ENCODE measurements around the gene CST6.

CST6 gene

DNA sequence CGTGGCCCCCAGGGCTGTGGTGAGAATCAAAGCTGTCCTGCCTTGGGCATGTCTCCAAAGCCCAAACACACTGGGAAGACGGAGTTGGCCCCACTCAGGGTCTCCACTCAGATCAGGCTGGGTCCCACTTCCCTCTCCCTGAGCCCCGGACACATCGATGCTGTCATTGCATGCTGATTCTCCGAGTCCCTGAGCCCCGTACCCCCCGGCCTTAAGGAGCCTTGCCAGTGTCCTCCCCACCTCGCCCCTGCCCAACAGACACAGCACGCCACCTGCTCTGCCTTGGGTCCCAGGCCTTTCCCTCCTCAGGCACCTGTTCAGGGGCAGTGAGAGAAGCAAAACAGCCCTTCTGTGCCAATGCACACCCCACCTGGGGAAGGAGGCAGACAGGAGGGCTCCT is 24.5 kb upstream of the CST6 start:
- H3K27me3 ChIP-seq (replicated peaks; ENCODE audit: control insufficient read depth, insufficient read depth, low read length, poor library complexity, severe bottlenecking), result no peaks in the 10 kb centered on the region
- DNase-seq, result no peak
- no peaks in the 10 kb centered on the region for H3K4me1 ChIP-seq (ENCODE audit: control insufficient read depth, insufficient read depth, low read length, poor library complexity, severe bottlenecking)
- no peaks in the 10 kb centered on the region for H3K9me3 ChIP-seq (ENCODE audit: control insufficient read depth, low read length)
- no peaks in the 10 kb centered on the region for H3K36me3 ChIP-seq (ENCODE audit: control insufficient read depth, insufficient read depth, low read length)
- no peak overlapping the region for H3K4me3 ChIP-seq (ENCODE audit: insufficient read depth, low read depth, low read length, poor library complexity, severe bottlenecking)
- no peak overlapping the region for H3K27ac ChIP-seq (ENCODE audit: insufficient read depth, low read length, poor library complexity, severe bottlenecking)

DNA sequence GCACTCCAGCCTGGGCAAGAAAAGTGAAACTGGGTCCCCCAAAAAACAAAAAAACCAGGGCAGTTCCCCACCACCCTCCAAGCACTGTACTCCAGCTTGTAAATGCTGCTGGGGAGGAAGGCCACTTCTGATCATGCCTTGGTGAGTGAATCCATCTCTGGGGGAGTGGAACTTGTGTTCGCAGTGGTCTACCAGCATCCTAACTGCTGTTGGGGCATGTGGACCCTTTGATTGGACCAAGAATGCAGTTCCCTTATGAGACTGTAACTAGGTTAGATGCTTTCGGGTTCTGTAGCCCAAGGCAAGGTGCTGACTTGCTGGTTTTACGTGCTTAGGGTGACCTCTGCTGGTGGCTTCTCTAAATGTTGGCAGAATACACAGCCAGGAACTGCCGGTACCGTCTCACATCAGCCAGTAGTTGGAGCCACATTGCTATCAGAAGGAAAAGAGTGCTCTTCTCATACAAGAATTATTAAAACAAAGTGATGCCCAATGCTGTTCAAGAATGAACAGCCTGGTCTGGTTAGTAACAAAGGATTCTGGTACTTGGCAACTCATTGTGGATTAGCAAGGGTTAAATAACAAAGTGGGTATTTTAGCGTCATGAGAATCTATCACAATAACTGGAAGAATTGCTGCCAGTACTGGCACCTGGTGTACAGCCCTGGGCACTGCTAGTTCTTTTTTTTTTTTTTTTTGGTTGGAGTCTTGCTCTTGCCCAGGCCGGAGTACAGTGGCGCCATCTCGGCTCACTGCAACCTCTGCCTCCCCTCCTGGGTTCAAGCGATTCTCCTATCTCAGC is 22.8 kb upstream of the CST6 start:
- H3K4me3 ChIP-seq (ENCODE audit: insufficient read depth, low read depth, low read length, poor library complexity, severe bottlenecking), result no peak overlapping the region

DNA sequence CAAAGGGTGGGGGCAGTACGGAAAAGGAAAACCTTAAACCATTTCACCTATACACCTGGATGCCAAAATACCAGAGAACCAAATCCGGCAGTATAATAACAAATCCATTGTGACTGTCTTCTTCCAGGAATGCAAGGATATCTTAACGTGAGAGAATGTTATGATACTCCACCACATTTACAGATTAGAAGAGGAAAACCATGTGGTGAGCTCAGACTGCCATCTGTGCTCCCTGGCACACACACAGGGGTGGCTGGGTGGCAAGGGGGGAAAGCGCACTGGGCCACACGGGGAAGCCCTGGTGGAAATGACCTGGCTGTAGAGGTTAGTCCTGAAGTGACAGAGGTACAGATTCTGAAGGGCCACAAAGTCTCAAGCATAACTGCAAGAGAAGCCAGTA is 19.8 kb upstream of the CST6 start:
- Histone ChIP-seq H3K9me3 (ENCODE audit: control insufficient read depth, low read length) (no peaks in the 10 kb centered on the region), H3K4me3 (ENCODE audit: insufficient read depth, low read depth, low read length, poor library complexity, severe bottlenecking) (no peak overlapping the region), H3K27ac (ENCODE audit: insufficient read depth, low read length, poor library complexity, severe bottlenecking) (no peak overlapping the region), H3K27me3 (replicated peaks; ENCODE audit: control insufficient read depth, insufficient read depth, low read length, poor library complexity, severe bottlenecking) (no peaks in the 10 kb centered on the region), H3K4me1 (ENCODE audit: control insufficient read depth, insufficient read depth, low read length, poor library complexity, severe bottlenecking) (no peaks in the 10 kb centered on the region), H3K36me3 (ENCODE audit: control insufficient read depth, insufficient read depth, low read length) (peaks cover 2% of the 10 kb centered on the region)
- no peak for DNase-seq

More for the DNA sequence above, 22.8 kb upstream of the CST6 start:
- H3K27ac ChIP-seq (ENCODE audit: insufficient read depth, low read length, poor library complexity, severe bottlenecking), result no peak overlapping the region
- no peaks in the 10 kb centered on the region for H3K27me3 ChIP-seq (replicated peaks; ENCODE audit: control insufficient read depth, insufficient read depth, low read length, poor library complexity, severe bottlenecking)
- no peaks in the 10 kb centered on the region for H3K9me3 ChIP-seq (ENCODE audit: control insufficient read depth, low read length)
- peak; percentile 80 to 87 (median 81) for DNase-seq
- H3K4me1 ChIP-seq (ENCODE audit: control insufficient read depth, insufficient read depth, low read length, poor library complexity, severe bottlenecking), result no peaks in the 10 kb centered on the region
- no peaks in the 10 kb centered on the region for H3K36me3 ChIP-seq (ENCODE audit: control insufficient read depth, insufficient read depth, low read length)

DNA sequence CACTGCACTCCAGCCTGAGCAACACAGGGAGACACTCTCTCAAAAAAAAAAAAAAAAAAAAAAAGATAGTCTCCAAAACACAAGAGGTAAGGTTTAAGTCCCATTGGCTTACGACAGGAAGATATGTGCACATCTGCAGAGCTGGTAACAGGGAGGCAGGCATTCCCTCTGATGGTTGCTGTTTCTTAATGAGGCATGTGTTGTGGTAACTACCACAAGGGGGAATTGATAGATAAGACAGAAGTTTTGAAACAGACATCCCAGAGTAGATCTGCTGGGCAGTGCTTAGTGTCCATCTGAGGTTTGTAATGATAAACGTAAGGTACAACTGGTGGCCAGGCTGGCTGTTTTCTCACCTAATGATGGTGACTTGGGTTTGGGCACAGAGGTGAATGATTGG is 14.5 kb upstream of the CST6 start:
- Histone ChIP-seq H3K4me1 (ENCODE audit: control insufficient read depth, insufficient read depth, low read length, poor library complexity, severe bottlenecking) (peaks cover 5% of the 10 kb centered on the region), H3K27ac (ENCODE audit: insufficient read depth, low read length, poor library complexity, severe bottlenecking) (no peak overlapping the region), H3K36me3 (ENCODE audit: control insufficient read depth, insufficient read depth, low read length) (peaks cover 35% of the 10 kb centered on the region), H3K27me3 (replicated peaks; ENCODE audit: control insufficient read depth, insufficient read depth, low read length, poor library complexity, severe bottlenecking) (no peaks in the 10 kb centered on the region), H3K9me3 (ENCODE audit: control insufficient read depth, low read length) (no peaks in the 10 kb centered on the region), H3K4me3 (ENCODE audit: insufficient read depth, low read depth, low read length, poor library complexity, severe bottlenecking) (no peak overlapping the region)
- no peak for DNase-seq

DNA sequence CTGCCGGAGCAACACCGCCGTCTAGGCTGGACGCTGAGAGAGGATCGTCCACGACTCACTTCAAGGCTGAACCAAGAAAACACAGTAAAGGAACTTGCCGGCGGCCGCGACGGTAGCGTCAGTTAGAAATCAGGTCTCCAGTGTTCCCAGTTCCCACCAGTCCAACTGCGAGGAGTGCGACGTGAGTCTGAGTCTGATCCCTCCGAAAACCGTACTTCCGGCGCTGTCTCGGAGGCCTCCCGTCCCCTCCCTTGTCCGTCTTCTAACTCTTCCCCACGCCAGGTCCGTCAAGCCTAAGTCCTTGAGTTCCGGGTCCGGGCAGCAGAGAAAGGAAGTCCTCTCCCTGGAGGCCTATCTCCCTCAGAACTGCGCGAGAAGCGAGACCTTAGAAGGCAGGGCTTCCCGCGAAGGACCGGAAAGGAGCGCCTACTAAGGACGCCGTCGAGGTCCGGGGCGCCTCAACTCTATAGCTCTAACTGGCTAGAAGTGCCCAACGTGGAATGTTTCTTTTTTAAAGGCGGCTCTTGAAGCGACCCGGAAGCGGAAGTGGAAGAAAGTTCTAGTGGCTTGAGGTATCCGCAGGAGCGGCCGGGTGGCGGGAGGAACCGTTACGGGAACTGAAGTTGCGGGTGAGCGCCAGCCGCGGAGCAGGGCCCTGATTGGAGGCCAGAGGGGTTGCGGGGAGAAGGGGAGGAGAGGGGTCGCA is 9.7 kb upstream of the CST6 start, which contains the start of the genes BANF1 and EIF1AD:
Gene BANF1, plus strand, starts transcription at position 562 of the 706 bp plus-strand sequence. CDS start 748 bp downstream, outside the sequence.
Gene EIF1AD, minus strand, starts transcription at position 216 of the 706 bp plus-strand sequence. CDS start 1,768 bp downstream, outside the sequence.
- Histone ChIP-seq H3K4me3 (ENCODE audit: insufficient read depth, low read depth, low read length, poor library complexity, severe bottlenecking) (peak within 1 kb of the TSS; percentile 66), H3K27me3 (replicated peaks; ENCODE audit: control insufficient read depth, insufficient read depth, low read length, poor library complexity, severe bottlenecking) (no peaks in the 10 kb centered on the region), H3K36me3 (ENCODE audit: control insufficient read depth, insufficient read depth, low read length) (peaks cover 42% of the 10 kb centered on the region), H3K4me1 (ENCODE audit: control insufficient read depth, insufficient read depth, low read length, poor library complexity, severe bottlenecking) (peaks cover 9% of the 10 kb centered on the region), H3K27ac (ENCODE audit: insufficient read depth, low read length, poor library complexity, severe bottlenecking) (peak within 1 kb of the TSS; percentile 80), H3K9me3 (ENCODE audit: control insufficient read depth, low read length) (no peaks in the 10 kb centered on the region)
- peak; percentile 82 to 92 (median 91) for DNase-seq

DNA sequence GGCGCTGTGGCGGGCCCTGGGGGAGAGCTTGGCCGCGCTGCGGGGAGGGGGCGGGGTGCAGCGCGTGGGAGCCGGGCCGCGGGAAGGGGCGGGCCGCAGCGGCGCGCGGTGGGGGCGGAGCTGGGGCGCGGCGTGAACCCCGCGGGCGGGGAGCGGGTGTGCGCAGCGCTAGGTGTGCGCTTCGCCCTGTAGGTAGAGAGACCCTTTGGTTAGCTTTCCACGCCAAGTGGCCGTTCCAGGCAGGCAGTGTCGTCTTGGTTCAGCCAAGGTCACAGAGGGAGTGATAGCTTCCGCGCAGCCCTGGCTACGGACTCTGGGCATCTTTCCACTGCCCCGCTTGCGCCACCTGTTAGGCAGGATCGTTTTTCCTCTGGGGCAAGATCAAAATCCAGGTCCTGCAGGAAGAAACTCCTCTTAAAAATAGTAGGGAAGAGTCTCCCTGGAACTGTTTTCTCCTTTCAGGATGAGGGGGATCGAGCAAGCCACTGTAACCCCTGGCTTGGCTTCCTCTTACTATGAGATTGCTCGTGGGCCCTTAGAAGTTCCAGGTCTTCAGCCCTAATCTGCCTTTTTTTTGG is 9.1 kb upstream of the CST6 start:
- peak overlapping the region; percentile 66 for H3K4me3 ChIP-seq (ENCODE audit: insufficient read depth, low read depth, low read length, poor library complexity, severe bottlenecking)
- peaks cover 9% of the 10 kb centered on the region for H3K4me1 ChIP-seq (ENCODE audit: control insufficient read depth, insufficient read depth, low read length, poor library complexity, severe bottlenecking)
- peaks cover 36% of the 10 kb centered on the region for H3K36me3 ChIP-seq (ENCODE audit: control insufficient read depth, insufficient read depth, low read length)
- no peaks in the 10 kb centered on the region for H3K9me3 ChIP-seq (ENCODE audit: control insufficient read depth, low read length)
- no peaks in the 10 kb centered on the region for H3K27me3 ChIP-seq (replicated peaks; ENCODE audit: control insufficient read depth, insufficient read depth, low read length, poor library complexity, severe bottlenecking)
- DNase-seq, result no peak
- H3K27ac ChIP-seq (ENCODE audit: insufficient read depth, low read length, poor library complexity, severe bottlenecking), result peak overlapping the region; percentile 80

DNA sequence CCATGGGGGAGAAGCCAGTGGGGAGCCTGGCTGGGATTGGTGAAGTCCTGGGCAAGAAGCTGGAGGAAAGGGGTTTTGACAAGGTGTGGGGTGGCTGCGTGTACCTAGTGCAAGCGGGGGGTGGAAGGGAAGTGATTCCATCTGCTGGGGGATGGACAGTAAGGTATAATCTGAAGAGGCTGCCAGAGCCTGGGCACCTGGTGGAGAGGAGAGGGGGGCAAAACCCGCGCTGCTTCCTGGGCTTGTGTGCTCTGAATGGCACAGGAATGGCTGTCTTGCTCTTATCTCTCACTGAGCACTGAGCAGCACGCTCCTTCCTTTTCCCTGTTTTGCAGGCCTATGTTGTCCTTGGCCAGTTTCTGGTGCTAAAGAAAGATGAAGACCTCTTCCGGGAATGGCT is 8.5 kb upstream of the CST6 start:
- peaks cover 31% of the 10 kb centered on the region for H3K36me3 ChIP-seq (ENCODE audit: control insufficient read depth, insufficient read depth, low read length)
- H3K9me3 ChIP-seq (ENCODE audit: control insufficient read depth, low read length), result no peaks in the 10 kb centered on the region
- DNase-seq, result no peak
- H3K4me3 ChIP-seq (ENCODE audit: insufficient read depth, low read depth, low read length, poor library complexity, severe bottlenecking), result no peak overlapping the region
- no peaks in the 10 kb centered on the region for H3K27me3 ChIP-seq (replicated peaks; ENCODE audit: control insufficient read depth, insufficient read depth, low read length, poor library complexity, severe bottlenecking)
- H3K27ac ChIP-seq (ENCODE audit: insufficient read depth, low read length, poor library complexity, severe bottlenecking), result peak overlapping the region; percentile 80
- peaks cover 9% of the 10 kb centered on the region for H3K4me1 ChIP-seq (ENCODE audit: control insufficient read depth, insufficient read depth, low read length, poor library complexity, severe bottlenecking)

DNA sequence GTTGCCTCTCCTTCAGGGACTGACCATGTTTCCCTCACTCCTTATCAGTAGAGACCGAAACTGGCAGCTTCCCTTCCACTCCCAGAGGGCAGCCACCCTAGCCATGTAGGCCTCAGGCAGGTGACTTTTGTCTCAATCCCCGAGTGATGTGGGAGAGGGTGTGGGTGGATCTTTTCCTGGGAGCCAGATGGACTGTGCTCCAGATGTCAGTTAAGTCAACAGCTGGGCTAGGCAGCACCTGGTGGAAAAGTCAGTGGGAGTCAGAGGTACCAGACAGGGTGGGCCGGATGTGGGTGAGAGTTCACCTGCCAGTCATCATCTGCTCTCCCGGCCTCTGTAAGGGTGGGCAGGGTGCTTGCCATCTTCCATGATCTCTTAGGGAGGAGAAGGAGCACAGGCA is 7.6 kb upstream of the CST6 start:
- Histone ChIP-seq H3K27me3 (replicated peaks; ENCODE audit: control insufficient read depth, insufficient read depth, low read length, poor library complexity, severe bottlenecking) (no peaks in the 10 kb centered on the region), H3K4me3 (ENCODE audit: insufficient read depth, low read depth, low read length, poor library complexity, severe bottlenecking) (no peak overlapping the region), H3K27ac (ENCODE audit: insufficient read depth, low read length, poor library complexity, severe bottlenecking) (no peak overlapping the region), H3K36me3 (ENCODE audit: control insufficient read depth, insufficient read depth, low read length) (peaks cover 22% of the 10 kb centered on the region), H3K4me1 (ENCODE audit: control insufficient read depth, insufficient read depth, low read length, poor library complexity, severe bottlenecking) (peaks cover 9% of the 10 kb centered on the region), H3K9me3 (ENCODE audit: control insufficient read depth, low read length) (no peaks in the 10 kb centered on the region)
- DNase-seq, result no peak

DNA sequence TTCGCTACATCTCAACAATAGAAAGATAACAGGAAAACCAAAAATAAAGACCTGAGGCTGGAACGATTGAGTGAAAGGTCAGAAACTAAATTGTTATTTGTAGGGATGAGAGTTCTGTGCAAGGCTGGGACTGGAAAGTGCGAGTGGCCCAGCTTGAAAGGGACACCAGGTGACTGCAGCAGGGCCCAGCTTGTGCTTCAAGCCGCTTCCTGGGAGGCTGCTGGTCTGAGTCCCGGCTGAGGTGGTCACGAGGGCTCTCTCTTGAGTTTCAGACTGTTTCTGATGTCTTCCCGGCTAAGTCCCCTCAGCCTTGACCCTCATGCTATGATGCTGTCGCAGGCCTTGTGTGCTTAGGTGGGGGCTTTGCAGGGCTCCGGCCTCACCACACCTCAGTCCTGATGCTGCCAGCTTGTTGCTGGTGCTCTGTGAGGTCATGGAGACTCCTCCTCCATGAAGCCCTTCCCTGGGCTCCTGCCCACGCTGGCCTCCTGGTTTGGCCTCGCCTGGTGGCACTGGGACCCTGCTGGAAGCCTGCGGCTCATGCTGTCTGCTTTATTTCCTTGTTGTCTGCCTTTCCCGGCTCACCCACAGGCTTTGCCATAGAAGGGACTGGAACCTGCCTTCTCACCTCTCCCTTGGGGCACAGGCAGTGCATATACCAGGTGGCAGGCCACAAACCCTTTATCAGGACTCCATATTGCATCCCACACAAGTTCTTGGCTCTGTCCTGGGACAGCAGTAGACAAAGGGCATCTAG is 5.5 kb upstream of the CST6 start:
- Histone ChIP-seq H3K27ac (ENCODE audit: insufficient read depth, low read length, poor library complexity, severe bottlenecking) (no peak overlapping the region), H3K9me3 (ENCODE audit: control insufficient read depth, low read length) (no peaks in the 10 kb centered on the region), H3K4me3 (ENCODE audit: insufficient read depth, low read depth, low read length, poor library complexity, severe bottlenecking) (no peak overlapping the region), H3K4me1 (ENCODE audit: control insufficient read depth, insufficient read depth, low read length, poor library complexity, severe bottlenecking) (peaks cover 5% of the 10 kb centered on the region), H3K36me3 (ENCODE audit: control insufficient read depth, insufficient read depth, low read length) (peaks cover 10% of the 10 kb centered on the region), H3K27me3 (replicated peaks; ENCODE audit: control insufficient read depth, insufficient read depth, low read length, poor library complexity, severe bottlenecking) (peaks cover 2% of the 10 kb centered on the region)
- DNase-seq, result no peak

Measured in effector memory CD4-positive, alpha-beta T cell (primary cell).